GM18907 (cell line): ENCODE results near the gene NPIPA8.
"Not testable (repeated sequence)": the region's sequence is repeated elsewhere in the genome, so short reads cannot be mapped to it uniquely, and the experiment has no call there.

ENCODE experiments used
- ATAC-seq: cut with Tn5 transposase; IDR thresholded peaks from one replicate; pipeline ENCODE4 v1.9.1; 2021; ENCODE audit warnings: mild to moderate bottlenecking, moderate library complexity; ENCODE audit not compliant: unreplicated experiment

The NPIPA8 gene

DNA sequence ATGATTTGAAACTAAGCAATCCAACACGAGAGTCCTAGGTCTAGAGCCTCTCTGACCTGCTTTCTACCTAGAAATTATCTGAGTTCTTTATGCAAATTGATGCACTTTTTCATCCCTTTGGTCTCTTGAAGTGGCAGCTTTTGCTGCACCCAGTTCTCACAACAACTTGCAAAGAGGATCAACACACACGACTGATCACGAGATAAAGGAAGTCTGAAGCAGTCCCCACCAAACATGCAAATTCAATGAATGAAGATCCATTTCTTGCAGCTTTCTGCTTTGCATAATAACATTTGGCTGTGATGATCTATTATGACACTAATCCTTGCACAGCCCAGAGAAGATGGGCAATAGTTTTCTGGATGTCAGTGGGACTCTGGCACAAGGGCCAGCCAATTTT, 56.2 kb downstream of the NPIPA8 start:
- not testable (repeated sequence) for ATAC-seq

DNA sequence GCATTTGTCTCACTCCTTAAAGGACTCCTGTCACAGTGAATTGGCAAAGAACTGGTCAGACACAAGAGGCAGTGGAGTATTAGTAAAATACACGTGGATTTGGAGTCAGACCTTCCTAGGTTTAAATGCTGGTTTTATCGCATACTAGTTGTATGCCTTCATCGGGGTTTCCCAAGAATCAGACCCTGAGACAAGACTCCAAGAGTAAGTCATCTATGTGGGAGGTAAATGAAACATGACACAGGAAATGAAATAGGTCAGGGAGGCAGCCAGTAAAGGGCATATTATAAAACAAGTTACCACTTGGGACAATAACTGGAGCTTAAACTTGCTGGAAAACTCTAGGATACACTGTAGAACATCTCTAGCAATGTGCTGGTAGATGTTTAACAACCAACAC, 59.8 kb downstream of the NPIPA8 start:
- ATAC-seq: not testable (repeated sequence)

DNA sequence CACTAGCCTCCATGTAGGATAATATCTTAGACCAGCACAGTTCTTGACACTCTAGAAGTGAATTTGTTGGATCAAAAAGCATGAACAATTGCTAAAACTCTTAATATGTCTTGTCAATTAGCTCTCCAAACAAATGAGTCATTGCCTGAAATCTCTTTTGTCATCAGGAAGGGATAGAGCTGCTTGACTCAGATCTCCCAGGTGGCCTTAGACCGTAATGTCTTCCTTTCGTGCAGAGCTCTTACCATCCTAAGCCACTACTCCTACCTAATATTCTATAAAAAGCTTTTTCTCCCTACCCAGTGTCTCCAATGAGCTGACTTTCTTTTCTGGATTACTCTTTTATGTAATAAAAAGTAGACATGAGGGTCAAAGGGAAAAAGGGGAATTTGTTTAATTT, 66.4 kb downstream of the NPIPA8 start:
- ATAC-seq: not testable (repeated sequence)
